GM23338 (cell line): Measurements from ENCODE around the gene GUCA2B.

Source experiments
- TF ChIP-seq, protein P1 (sequence below): IDR thresholded peaks from one replicate; pipeline ENCODE4 v1.6.1; 2018; ENCODE audit warnings: antibody characterized with exemption; ENCODE audit not compliant: unreplicated experiment
- TF ChIP-seq, protein P2 (sequence below), 2 experiments: fragments of 200-600 bp in 1 of 2; sonication (generic) in 1 of 2; conservative IDR thresholded peaks; 2 replicates each; pipeline versions ENCODE4 v1.5.1 to v1.6.1; 2016 to 2017; ENCODE audit warnings: antibody characterized with exemption in 2 of 2, low read depth in 2 of 2, mild to moderate bottlenecking in 2 of 2, moderate library complexity in 1 of 2

GRCh38 chr1:42150651-42151050 is 2.6 kb upstream of the GUCA2B start:
- TF ChIP-seq, protein P1, sequence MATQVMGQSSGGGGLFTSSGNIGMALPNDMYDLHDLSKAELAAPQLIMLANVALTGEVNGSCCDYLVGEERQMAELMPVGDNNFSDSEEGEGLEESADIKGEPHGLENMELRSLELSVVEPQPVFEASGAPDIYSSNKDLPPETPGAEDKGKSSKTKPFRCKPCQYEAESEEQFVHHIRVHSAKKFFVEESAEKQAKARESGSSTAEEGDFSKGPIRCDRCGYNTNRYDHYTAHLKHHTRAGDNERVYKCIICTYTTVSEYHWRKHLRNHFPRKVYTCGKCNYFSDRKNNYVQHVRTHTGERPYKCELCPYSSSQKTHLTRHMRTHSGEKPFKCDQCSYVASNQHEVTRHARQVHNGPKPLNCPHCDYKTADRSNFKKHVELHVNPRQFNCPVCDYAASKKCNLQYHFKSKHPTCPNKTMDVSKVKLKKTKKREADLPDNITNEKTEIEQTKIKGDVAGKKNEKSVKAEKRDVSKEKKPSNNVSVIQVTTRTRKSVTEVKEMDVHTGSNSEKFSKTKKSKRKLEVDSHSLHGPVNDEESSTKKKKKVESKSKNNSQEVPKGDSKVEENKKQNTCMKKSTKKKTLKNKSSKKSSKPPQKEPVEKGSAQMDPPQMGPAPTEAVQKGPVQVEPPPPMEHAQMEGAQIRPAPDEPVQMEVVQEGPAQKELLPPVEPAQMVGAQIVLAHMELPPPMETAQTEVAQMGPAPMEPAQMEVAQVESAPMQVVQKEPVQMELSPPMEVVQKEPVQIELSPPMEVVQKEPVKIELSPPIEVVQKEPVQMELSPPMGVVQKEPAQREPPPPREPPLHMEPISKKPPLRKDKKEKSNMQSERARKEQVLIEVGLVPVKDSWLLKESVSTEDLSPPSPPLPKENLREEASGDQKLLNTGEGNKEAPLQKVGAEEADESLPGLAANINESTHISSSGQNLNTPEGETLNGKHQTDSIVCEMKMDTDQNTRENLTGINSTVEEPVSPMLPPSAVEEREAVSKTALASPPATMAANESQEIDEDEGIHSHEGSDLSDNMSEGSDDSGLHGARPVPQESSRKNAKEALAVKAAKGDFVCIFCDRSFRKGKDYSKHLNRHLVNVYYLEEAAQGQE, result no peak
- TF ChIP-seq, protein P2, sequence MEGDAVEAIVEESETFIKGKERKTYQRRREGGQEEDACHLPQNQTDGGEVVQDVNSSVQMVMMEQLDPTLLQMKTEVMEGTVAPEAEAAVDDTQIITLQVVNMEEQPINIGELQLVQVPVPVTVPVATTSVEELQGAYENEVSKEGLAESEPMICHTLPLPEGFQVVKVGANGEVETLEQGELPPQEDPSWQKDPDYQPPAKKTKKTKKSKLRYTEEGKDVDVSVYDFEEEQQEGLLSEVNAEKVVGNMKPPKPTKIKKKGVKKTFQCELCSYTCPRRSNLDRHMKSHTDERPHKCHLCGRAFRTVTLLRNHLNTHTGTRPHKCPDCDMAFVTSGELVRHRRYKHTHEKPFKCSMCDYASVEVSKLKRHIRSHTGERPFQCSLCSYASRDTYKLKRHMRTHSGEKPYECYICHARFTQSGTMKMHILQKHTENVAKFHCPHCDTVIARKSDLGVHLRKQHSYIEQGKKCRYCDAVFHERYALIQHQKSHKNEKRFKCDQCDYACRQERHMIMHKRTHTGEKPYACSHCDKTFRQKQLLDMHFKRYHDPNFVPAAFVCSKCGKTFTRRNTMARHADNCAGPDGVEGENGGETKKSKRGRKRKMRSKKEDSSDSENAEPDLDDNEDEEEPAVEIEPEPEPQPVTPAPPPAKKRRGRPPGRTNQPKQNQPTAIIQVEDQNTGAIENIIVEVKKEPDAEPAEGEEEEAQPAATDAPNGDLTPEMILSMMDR (conservative IDR thresholded peaks at IDR 0.05; ENCODE audit: low read depth in 2 of 2), result no peak
